Measurements from ENCODE around the gene AUTS2. TPM values are rescaled to one million over a fixed set of nuclear protein-coding genes. Genes with fewer than 3 reads are reported as not detected.

AUTS2 gene
- polyA plus RNA-seq, 1 donor (not counting 4 experiments of a cell fraction or from before 2014, with no cell fraction given), result 4.7 TPM

- Histone ChIP-seq H2AFZ (ENCODE audit: control insufficient read depth, low read length) (no peak overlapping the region), H3K4me3 (ENCODE audit: control insufficient read depth in 2 of 3, extremely low read depth in 1 of 3, insufficient read depth in 2 of 3, low read depth in 1 of 3, low read length in 3 of 3) (no peak overlapping the region), H3K79me2 (ENCODE audit: control insufficient read depth, insufficient read depth, low read length) (no peaks in the 10 kb centered on the region), H3K9me1 (ENCODE audit: control insufficient read depth, extremely low read depth, insufficient read depth, low read length) (no peaks in the 10 kb centered on the region), H3K4me1 (ENCODE audit: control insufficient read depth, extremely low read depth, insufficient read depth, low read length) (peaks cover 9% of the 10 kb centered on the region), H3K4me2 (ENCODE audit: control insufficient read depth, extremely low read depth, insufficient read depth, low read depth, low read length) (no peak overlapping the region), H4K20me1 (ENCODE audit: control insufficient read depth, extremely low read depth, insufficient read depth, low read length) (no peaks in the 10 kb centered on the region), H3K27me3 (ENCODE audit: control insufficient read depth, extremely low read depth, insufficient read depth, low read length) (no peaks in the 10 kb centered on the region), H3K9ac (ENCODE audit: control insufficient read depth, extremely low read depth, insufficient read depth, low read length) (no peak overlapping the region), H3K36me3 (ENCODE audit: control insufficient read depth in 2 of 2, extremely low read depth in 1 of 2, insufficient read depth in 2 of 2, low read length in 2 of 2) (no peaks in the 10 kb centered on the region), H3K27ac (ENCODE audit: control insufficient read depth, insufficient read depth, low read length) (no peak overlapping the region), H3K9me3 (ENCODE audit: control insufficient read depth, low read depth, low read length) (no peaks in the 10 kb centered on the region)
- no peak for TF ChIP-seq CTCF (optimal IDR thresholded peaks at IDR 0.05 in 1 of 3, IDR thresholded peaks at IDR 0.05 in 1 of 3, conservative IDR thresholded peaks at IDR 0.05 in 1 of 3; ENCODE audit: extremely low read depth in 1 of 3, insufficient read depth in 2 of 3, low read length in 3 of 3)
- no peak for TF ChIP-seq EZH2 (IDR thresholded peaks at IDR 0.05; ENCODE audit: low read length)
- FAIRE-seq, result no peak
- DNase-seq (ENCODE audit: low read depth, low spot score), result no peak
- dilution Hi-C loops (cut with MboI; ENCODE audit: extremely low pct_ligation_motif_present, low sequenced_read_pairs), result no loop called here
Observed at GRCh38 chr7:70470746-70471145, 872.5 kb downstream of the AUTS2 start.

GRCh38 chr7:70472601-70473237 lies 874.4 kb downstream of the AUTS2 start:
- no peak overlapping the region for H3K9ac ChIP-seq (ENCODE audit: control insufficient read depth, extremely low read depth, insufficient read depth, low read length)
- no peaks in the 10 kb centered on the region for H3K79me2 ChIP-seq (ENCODE audit: control insufficient read depth, insufficient read depth, low read length)
- FAIRE-seq (no peak), DNase-seq (ENCODE audit: low read depth, low spot score) (no peak)
- no peak overlapping the region for H3K4me2 ChIP-seq (ENCODE audit: control insufficient read depth, extremely low read depth, insufficient read depth, low read depth, low read length)
- no peaks in the 10 kb centered on the region for H3K9me1 ChIP-seq (ENCODE audit: control insufficient read depth, extremely low read depth, insufficient read depth, low read length)
- no peaks in the 10 kb centered on the region for H3K9me3 ChIP-seq (ENCODE audit: control insufficient read depth, low read depth, low read length)
- no peak overlapping the region for H2AFZ ChIP-seq (ENCODE audit: control insufficient read depth, low read length)
- TF ChIP-seq EZH2 (IDR thresholded peaks at IDR 0.05; ENCODE audit: low read length) (no peak), CTCF (optimal IDR thresholded peaks at IDR 0.05 in 1 of 3, IDR thresholded peaks at IDR 0.05 in 1 of 3, conservative IDR thresholded peaks at IDR 0.05 in 1 of 3; ENCODE audit: extremely low read depth in 1 of 3, insufficient read depth in 2 of 3, low read length in 3 of 3) (no peak)
- no peaks in the 10 kb centered on the region for H4K20me1 ChIP-seq (ENCODE audit: control insufficient read depth, extremely low read depth, insufficient read depth, low read length)
- no peak overlapping the region for H3K4me3 ChIP-seq (ENCODE audit: control insufficient read depth in 2 of 3, extremely low read depth in 1 of 3, insufficient read depth in 2 of 3, low read depth in 1 of 3, low read length in 3 of 3)
- no peaks in the 10 kb centered on the region for H3K27me3 ChIP-seq (ENCODE audit: control insufficient read depth, extremely low read depth, insufficient read depth, low read length)
- H3K36me3 ChIP-seq (ENCODE audit: control insufficient read depth in 2 of 2, extremely low read depth in 1 of 2, insufficient read depth in 2 of 2, low read length in 2 of 2), result no peaks in the 10 kb centered on the region
- peaks cover 19% of the 10 kb centered on the region for H3K4me1 ChIP-seq (ENCODE audit: control insufficient read depth, extremely low read depth, insufficient read depth, low read length)
- dilution Hi-C loops (cut with MboI; ENCODE audit: extremely low pct_ligation_motif_present, low sequenced_read_pairs), result no loop called here
- H3K27ac ChIP-seq (ENCODE audit: control insufficient read depth, insufficient read depth, low read length), result no peak overlapping the region
